GM13977 (cell line): Measurements from ENCODE around the gene ADAMTS14.

Experiments
- DNase-seq: peaks from one replicate; pipeline ENCODE4 v3.0.0; 2012; ENCODE audit warnings: low spot score
- in situ Hi-C: fragments of 300-500 bp; cut with MboI; formaldehyde crosslinking; loops from one replicate; pipeline ENCODE4 v1.12.0; 2022; ENCODE audit warnings: low sequenced_read_pairs, low pct_unique_long_range_greater_than_20kb, mixed read lengths, inconsistent platforms; ENCODE audit not compliant: unreplicated experiment
- TF ChIP-seq, protein P1 (sequence below): IDR thresholded peaks from 2 replicates; pipeline ENCODE4 v1.5.1; 2012; ENCODE audit warnings: mild to moderate bottlenecking, control low read depth; ENCODE audit not compliant: insufficient read depth; ENCODE audit errors: extremely low read depth, missing control alignments

Gene ADAMTS14

DNA sequence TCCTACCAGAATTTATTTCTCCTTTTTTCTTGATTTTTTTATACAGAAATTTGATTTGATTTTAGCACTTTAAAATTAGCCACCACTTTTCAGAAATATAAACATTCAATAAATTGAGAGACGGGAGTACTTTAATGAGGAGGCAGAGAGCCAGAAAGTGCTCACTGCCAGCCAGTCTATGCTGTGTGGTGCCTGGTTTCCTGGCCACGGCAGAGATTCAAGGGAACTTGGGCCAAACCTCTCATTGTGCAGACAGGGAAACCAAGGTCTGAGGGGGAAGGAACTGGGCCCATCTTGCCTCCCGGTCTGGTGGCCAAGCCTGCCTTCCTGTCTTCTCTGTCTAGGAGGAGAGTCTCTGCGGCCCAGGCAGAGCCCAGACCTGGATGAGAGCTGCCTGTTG is 25.9 kb downstream of the ADAMTS14 start:
- DNase-seq, result no peak
- in situ Hi-C loops, result no loop called here
- TF ChIP-seq, protein P1, sequence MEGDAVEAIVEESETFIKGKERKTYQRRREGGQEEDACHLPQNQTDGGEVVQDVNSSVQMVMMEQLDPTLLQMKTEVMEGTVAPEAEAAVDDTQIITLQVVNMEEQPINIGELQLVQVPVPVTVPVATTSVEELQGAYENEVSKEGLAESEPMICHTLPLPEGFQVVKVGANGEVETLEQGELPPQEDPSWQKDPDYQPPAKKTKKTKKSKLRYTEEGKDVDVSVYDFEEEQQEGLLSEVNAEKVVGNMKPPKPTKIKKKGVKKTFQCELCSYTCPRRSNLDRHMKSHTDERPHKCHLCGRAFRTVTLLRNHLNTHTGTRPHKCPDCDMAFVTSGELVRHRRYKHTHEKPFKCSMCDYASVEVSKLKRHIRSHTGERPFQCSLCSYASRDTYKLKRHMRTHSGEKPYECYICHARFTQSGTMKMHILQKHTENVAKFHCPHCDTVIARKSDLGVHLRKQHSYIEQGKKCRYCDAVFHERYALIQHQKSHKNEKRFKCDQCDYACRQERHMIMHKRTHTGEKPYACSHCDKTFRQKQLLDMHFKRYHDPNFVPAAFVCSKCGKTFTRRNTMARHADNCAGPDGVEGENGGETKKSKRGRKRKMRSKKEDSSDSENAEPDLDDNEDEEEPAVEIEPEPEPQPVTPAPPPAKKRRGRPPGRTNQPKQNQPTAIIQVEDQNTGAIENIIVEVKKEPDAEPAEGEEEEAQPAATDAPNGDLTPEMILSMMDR, result no peak

DNA sequence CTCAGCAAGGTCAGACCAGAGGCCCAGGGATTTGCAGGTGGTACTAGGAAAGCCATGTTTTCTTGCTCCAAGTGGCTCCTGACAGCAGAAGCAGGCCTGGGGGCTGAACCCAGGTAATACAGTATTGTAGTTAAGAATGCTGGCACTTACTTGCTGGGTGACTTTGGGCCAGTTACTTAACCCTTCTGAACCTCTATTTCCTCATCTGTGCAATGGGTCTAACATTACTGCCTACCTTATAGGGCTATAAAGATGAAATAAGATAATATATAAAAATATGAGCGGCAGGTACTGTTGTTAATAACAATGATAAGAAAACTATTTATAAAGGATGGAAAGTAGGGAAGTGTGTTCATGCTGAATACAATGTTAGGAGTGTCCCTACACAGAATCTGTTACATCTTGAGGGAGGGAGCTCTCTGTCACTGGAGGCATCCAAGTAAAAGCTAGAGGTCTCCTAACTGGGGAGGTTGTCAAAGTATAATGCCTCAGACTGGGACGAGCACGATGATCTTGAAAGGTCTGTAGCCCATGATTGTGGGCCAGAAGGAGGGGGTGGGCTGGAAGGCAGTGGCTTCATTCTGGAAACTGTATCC is 26.9 kb downstream of the ADAMTS14 start:
- no peak for DNase-seq
- TF ChIP-seq, protein P1, result no peak
- in situ Hi-C loops, result no loop called here

GRCh38 chr10:70699659-70700174 is 27.4 kb downstream of the ADAMTS14 start:
- in situ Hi-C loops, result no loop called here
- TF ChIP-seq, protein P1, result no peak
- no peak for DNase-seq

DNA sequence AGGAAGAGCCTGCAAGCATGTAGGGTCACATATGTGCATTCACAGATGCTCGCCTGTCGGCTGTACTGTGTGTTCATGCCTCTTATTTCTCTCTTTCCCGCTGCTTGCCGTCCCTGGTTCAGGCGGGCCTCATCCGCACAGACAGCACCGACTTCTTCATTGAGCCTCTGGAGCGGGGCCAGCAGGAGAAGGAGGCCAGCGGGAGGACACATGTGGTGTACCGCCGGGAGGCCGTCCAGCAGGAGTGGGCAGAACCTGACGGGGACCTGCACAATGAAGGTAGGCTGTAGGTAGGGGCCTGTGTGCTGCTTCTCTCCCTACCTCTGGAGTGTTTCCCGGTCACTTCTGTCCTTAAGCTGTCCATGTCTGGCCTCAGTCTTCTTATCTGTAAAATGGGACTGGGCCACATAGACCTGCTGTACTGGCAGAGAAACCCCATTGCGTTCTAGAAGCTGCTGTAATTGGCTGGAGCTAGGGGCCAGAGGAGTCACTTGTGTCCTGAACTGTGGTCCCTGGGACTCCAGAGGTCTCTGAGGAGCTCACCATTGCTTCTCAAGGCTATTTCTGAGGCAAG is 30.0 kb downstream of the ADAMTS14 start:
- no peak for DNase-seq
- in situ Hi-C loops, result no loop called here
- TF ChIP-seq, protein P1, result no peak

DNA sequence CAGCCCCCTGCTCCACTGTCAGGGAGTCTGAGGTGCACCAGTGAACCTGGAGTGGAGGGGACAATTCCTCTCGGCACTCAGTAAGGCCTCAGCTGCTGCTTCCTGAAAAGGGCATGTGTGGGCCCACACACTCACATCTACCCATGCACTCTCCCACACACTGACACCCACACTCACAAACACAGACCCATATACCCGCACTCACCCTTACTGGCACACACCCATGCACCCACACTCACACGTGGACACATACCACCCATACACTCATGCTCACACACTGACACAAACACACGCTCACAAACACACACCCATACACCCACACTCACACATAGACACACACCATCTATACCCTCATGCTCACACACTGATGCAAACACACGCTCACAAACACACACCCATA is 31.9 kb downstream of the ADAMTS14 start:
- TF ChIP-seq, protein P1, result no peak
- DNase-seq, result no peak
- in situ Hi-C loops, result no loop called here

DNA sequence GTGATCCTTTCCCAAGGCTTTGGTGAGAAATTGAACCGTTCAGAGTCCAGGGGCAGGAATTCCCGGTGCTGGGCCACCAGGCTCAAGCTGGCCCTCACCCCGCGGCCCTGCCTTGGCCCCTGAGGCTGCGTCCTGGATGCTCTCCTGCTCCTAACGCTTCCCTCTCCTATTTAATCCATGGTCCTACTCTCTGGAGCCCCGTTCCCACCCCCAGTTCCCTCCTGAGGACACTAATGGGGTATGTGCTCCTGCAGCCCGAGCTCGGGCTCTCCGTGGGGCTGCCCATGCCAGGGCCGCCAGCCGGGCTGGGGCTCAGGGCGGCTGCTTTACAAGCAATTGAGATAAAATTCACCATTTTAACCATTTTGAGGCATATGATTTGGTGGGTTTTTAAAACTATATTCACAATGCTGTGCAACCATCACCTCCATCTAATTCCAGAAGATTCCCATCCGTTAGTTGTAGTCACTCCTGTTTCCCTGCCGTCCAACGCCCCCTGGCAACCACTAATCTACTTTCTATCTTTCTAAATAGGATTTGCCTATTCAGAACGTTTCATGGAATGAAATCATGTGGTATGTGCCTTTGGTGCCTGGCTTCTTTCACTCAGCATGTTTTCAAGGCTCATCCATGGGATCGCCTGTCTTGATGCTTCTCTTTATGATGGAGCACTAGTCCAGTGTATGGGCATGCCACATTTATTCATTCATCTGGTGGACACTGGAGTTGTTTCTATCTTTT is 33.0 kb downstream of the ADAMTS14 start:
- TF ChIP-seq, protein P1, result no peak
- DNase-seq, result no peak
- in situ Hi-C loops, result no loop called here
